Natural killer cell (primary cell): ENCODE results near the gene ACY1. TPM values are rescaled to one million over a fixed set of nuclear protein-coding genes. Genes with fewer than 3 reads are reported as not detected.

Experiments
- ATAC-seq, 3 donors: fragments of 150-1000 bp in 2 of 3; fragments of 200-7000 bp in 1 of 3; cut with Tn5 transposase; 1 replicate in 1 of 3; 2 replicates in 2 of 3; pipeline ENCODE4 v1.10.0; 2021; ENCODE audit warnings: mild to moderate bottlenecking in 2 of 3, moderate library complexity in 2 of 3
- DNase-seq, 2 donors: peaks; one replicate each; pipeline versions ENCODE4 v3.0.0 to v3.0.0-alpha.2; 2013 to 2021; ENCODE audit warnings: mixed read lengths in 1 of 2
- H3K27ac ChIP-seq: one replicate; pipeline ENCODE4 v1.5.1; 2013; ENCODE audit warnings: mild to moderate bottlenecking, low read length
- H3K27me3 ChIP-seq: one replicate; pipeline ENCODE4 v1.6.1; 2013; ENCODE audit warnings: low read length; ENCODE audit not compliant: control insufficient read depth, insufficient read depth
- H3K36me3 ChIP-seq: one replicate; pipeline ENCODE4 v1.6.1; 2013; ENCODE audit warnings: low read length; ENCODE audit not compliant: control insufficient read depth, insufficient read depth
- H3K4me1 ChIP-seq: one replicate; pipeline ENCODE4 v1.6.1; 2013; ENCODE audit warnings: low read length; ENCODE audit not compliant: control insufficient read depth, insufficient read depth
- H3K4me3 ChIP-seq: one replicate; pipeline ENCODE4 v1.5.1; 2013; ENCODE audit warnings: low read length
- H3K9me3 ChIP-seq: one replicate; pipeline ENCODE4 v1.6.1; 2013; ENCODE audit warnings: low read length; ENCODE audit not compliant: control insufficient read depth, insufficient read depth
- H3K27ac Mint-ChIP-seq, 2 donors: one replicate each; pipeline ENCODE4 v1.8.0; 2022; ENCODE audit warnings: mild to moderate bottlenecking in 2 of 2, mixed read lengths in 2 of 2, moderate library complexity in 1 of 2
- H3K27me3 Mint-ChIP-seq, 2 donors: one replicate each; pipeline ENCODE4 v1.8.0; 2022; ENCODE audit warnings: low read depth in 2 of 2, mixed read lengths in 2 of 2
- H3K36me3 Mint-ChIP-seq: one replicate; pipeline ENCODE4 v1.8.0; 2022; ENCODE audit warnings: mixed read lengths
- H3K4me1 Mint-ChIP-seq, 2 donors: one replicate each; pipeline ENCODE4 v1.8.0; 2022; ENCODE audit warnings: mixed read lengths in 2 of 2
- H3K4me3 Mint-ChIP-seq: one replicate; pipeline ENCODE4 v1.8.0; 2022; ENCODE audit warnings: mild to moderate bottlenecking, moderate library complexity, mixed read lengths
- H3K9me3 Mint-ChIP-seq, 2 donors: one replicate each; pipeline ENCODE4 v1.8.0; 2022; ENCODE audit warnings: mixed read lengths in 2 of 2
- WGBS: methylation state at CpG from one replicate; pipeline ENCODE4 v1.1.7; 2013; ENCODE audit warnings: missing lambda C conversion rate; ENCODE audit not compliant: insufficient coverage; 5-methylcytosine and 5-hydroxymethylcytosine counted together
- intact Hi-C: fragments of 100-400 bp; cut with micrococcal nuclease; formaldehyde crosslinking; loops from one replicate; pipeline ENCODE4 v1.14.2; 2022
- total RNA-seq, 4 donors: library from RNA; stranded (reverse); fragments of 120-200 nt in 1 of 4; gene quantifications; one replicate each; pipeline versions ENCODE4 v1.2.3 to v1.2.4, GENCODE V29; 2013 to 2022
- TF ChIP-seq, protein P1 (sequence below): fragments of 200-600 bp; IDR thresholded peaks from one replicate; pipeline ENCODE4 v1.8.0; 2022; ENCODE audit warnings: antibody characterized with exemption

Gene ACY1
- total RNA-seq, 3 donors from 2014 or later (not counting 1 experiment from before 2014, with no cell fraction given), result 8.4 to 19.5 (median 13.8) TPM

DNA sequence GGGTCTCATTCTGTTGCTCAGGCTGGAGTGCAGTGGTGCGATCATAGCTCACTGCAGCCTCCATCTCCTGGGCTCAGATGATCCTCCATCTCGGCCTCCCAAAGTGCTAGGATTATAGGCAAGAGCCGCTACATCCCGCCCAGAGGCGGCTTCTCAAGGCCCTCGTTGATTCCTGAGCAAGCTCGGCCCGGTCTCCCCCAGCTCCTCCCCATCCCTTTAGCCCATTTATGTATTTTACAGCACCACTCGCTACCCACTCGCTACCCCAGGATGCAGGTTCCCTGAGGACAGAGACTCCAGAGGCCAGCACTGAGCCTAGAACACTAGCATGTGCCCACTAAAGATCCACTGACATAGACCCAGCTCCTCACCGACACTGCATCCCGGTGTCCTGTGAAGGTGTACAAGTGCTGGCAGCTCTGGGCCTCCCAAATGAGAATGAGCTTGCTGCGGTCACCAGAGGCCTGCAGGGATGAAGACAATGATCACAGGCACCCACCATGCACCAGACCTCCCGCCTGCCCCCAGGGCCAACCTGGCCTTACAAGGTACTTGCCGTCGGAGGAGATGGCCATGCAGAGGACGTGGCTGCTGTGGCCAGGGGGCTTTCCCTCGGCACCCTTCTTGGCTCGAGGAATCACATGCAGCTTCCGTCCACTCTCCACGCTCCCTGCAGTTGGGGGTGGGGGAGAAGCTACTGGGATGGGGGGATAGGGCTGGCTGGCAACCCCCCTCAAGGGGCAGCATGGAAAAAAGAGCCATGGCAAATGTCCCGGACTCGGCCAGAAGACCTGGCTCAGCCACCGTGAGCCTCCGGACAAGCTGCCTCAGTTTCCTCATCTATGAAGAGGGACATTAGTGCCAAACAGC lies 47.2 kb upstream of the ACY1 start:
- peaks cover 58% of the 10 kb centered on the region for H3K36me3 ChIP-seq
- Mint-ChIP-seq H3K27me3 (no peaks in the 10 kb centered on the region), H3K36me3 (no peaks in the 10 kb centered on the region), H3K27ac (peak overlapping the region in 1 of 2 donors; percentile 35), H3K4me1 (peaks cover 7 to 26% of the 10 kb centered on the region in 2 donors), H3K4me3 (no peak overlapping the region), H3K9me3 (no peaks in the 10 kb centered on the region)
- H3K9me3 ChIP-seq, result no peaks in the 10 kb centered on the region
- no peaks in the 10 kb centered on the region for H3K27me3 ChIP-seq
- no peak overlapping the region for H3K27ac ChIP-seq
- H3K4me3 ChIP-seq, result no peak overlapping the region
- 98% methylated on average over 25 of the region's 25 CpGs for WGBS
- H3K4me1 ChIP-seq, result peaks cover 8% of the 10 kb centered on the region
- TF ChIP-seq, protein P1, sequence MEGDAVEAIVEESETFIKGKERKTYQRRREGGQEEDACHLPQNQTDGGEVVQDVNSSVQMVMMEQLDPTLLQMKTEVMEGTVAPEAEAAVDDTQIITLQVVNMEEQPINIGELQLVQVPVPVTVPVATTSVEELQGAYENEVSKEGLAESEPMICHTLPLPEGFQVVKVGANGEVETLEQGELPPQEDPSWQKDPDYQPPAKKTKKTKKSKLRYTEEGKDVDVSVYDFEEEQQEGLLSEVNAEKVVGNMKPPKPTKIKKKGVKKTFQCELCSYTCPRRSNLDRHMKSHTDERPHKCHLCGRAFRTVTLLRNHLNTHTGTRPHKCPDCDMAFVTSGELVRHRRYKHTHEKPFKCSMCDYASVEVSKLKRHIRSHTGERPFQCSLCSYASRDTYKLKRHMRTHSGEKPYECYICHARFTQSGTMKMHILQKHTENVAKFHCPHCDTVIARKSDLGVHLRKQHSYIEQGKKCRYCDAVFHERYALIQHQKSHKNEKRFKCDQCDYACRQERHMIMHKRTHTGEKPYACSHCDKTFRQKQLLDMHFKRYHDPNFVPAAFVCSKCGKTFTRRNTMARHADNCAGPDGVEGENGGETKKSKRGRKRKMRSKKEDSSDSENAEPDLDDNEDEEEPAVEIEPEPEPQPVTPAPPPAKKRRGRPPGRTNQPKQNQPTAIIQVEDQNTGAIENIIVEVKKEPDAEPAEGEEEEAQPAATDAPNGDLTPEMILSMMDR, result no peak
- ATAC-seq (no peak), DNase-seq (no peak)
- intact Hi-C loops, result no loop called here

DNA sequence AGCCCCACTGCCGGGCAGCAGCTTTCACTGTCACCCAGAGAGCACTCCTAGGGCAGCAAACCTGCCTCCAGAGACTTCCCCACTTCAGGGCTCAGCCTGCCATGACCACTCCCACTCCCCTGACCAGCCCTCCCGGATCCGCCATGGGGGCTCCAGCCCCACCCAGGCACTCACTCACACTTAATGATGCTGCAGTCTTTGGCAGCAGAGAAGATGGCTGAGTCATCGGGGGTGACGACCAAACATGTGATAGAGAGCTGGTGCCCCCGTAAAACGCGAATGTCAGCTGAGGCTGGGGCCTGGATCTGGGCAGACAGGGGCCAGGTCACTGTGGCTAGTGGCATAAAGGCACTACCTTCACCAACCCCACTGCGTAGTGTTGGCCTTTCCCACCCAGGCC lies 46.3 kb upstream of the ACY1 start:
- Mint-ChIP-seq H3K27me3 (no peaks in the 10 kb centered on the region), H3K4me1 (peaks cover 13 to 35% of the 10 kb centered on the region in 2 donors), H3K9me3 (no peaks in the 10 kb centered on the region), H3K4me3 (no peak overlapping the region), H3K27ac (peak overlapping the region in 1 of 2 donors; percentile 8), H3K36me3 (no peaks in the 10 kb centered on the region)
- Histone ChIP-seq H3K9me3 (no peaks in the 10 kb centered on the region), H3K4me3 (no peak overlapping the region), H3K27ac (no peak overlapping the region), H3K4me1 (peaks cover 13% of the 10 kb centered on the region), H3K36me3 (peaks cover 58% of the 10 kb centered on the region), H3K27me3 (no peaks in the 10 kb centered on the region)
- WGBS, result 93% methylated on average over 9 of the region's 9 CpGs
- ATAC-seq, result no peak
- TF ChIP-seq, protein P1, result no peak
- intact Hi-C loops, result no loop called here
- no peak for DNase-seq

DNA sequence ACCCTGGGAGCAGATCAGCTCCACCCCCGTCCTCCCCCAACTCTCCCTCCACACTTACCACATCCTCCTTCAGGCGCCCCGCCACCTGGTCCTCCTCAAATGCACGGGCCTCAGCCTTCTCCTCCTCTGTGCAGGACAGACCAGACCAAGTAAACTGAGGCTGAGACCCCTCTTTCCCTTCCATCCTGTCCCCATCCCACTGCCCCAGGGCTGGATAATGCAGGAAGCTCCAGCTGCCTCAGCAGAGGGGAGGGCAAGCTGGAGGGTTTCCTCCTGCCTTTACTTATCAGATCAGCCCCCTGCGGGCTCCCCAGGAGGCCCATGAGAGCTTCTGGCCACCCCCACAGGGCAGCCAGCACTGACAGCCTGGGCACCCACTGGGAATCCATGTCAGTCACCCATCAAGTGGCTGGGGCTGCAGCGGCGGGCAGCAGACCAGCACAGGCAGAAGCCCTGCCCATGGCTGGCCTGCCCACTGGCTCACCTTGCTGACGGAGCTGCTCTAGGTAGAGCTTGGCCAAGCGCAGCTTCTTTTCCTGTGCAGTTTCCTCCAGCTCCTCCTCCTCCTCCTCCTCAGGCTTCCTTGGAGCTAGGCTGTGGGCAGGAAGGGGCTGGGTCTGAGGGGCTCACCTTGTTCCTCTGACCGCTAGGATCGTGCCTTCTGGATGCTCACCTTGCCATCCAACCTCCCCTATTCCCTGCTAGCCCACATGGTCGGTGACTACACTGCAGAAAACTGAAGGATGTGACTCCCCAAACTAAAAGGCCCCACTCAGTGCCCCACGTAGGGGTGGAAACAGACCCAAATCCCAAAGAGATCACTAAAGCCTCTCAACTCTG lies 45.5 kb upstream of the ACY1 start:
- Histone ChIP-seq H3K36me3 (peaks cover 55% of the 10 kb centered on the region), H3K4me1 (peaks cover 20% of the 10 kb centered on the region), H3K27me3 (no peaks in the 10 kb centered on the region), H3K27ac (no peak overlapping the region), H3K4me3 (no peak overlapping the region), H3K9me3 (no peaks in the 10 kb centered on the region)
- H3K36me3 Mint-ChIP-seq, result no peaks in the 10 kb centered on the region
- no peak for ATAC-seq
- no peaks in the 10 kb centered on the region for H3K27me3 Mint-ChIP-seq
- intact Hi-C loops, result no loop called here
- no peaks in the 10 kb centered on the region for H3K9me3 Mint-ChIP-seq
- 90% methylated on average over 13 of the region's 13 CpGs for WGBS
- H3K4me1 Mint-ChIP-seq, result peaks cover 17 to 43% of the 10 kb centered on the region in 2 donors
- peak overlapping the region in 1 of 2 donors; percentile 8 for H3K27ac Mint-ChIP-seq
- TF ChIP-seq, protein P1, result no peak
- DNase-seq, result no peak
- no peak overlapping the region for H3K4me3 Mint-ChIP-seq
